SK-N-MC (cell line): ENCODE results near the gene GPR32.

Experiments used
- EZH2 ChIP-seq: fragments of 200-600 bp; sonication (generic); IDR thresholded peaks from one replicate; pipeline ENCODE4 v1.6.1; 2017; ENCODE audit warnings: antibody characterized with exemption
- POLR2AphosphoS5 ChIP-seq: IDR thresholded peaks from 2 replicates; pipeline ENCODE4 v1.6.1; 2012; ENCODE audit warnings: mild to moderate bottlenecking, low read depth, low read length, borderline replicate concordance

DNA sequence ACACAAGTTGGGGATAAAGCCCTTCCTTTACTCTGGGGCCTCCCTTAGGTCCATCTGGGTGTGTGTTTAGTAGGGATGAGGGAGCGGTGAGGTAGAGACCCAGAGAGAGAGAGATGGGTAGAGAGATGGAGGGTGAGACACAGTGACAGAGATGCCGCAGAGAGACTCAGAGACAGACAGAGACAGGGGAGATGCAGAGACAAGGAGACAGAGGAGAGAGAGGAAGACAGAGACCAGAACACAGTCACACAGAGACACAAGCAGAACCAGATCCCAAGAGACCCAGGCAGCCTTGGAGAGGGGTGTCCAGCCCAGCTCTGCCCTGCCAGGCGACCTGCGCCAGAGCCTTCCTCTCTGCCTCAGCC lies 51.0 kb downstream of the GPR32 start:
- no peak for TF ChIP-seq EZH2
- TF ChIP-seq POLR2AphosphoS5 = no peak
